GM19397 (cell line): ENCODE measurements around the gene PHF2.

Experiments used
- ATAC-seq: cut with Tn5 transposase; IDR thresholded peaks from one replicate; pipeline ENCODE4 v1.9.1; 2021; ENCODE audit warnings: mild to moderate bottlenecking, moderate library complexity; ENCODE audit not compliant: unreplicated experiment

Gene PHF2

GRCh38 chr9:93576258-93577077 lies at the start of gene PHF2:
TSS of gene PHF2 (plus strand) at chr9:93576584. CDS start at chr9:93576774, 190 bp downstream.
- ATAC-seq, result peak; percentile 43

DNA sequence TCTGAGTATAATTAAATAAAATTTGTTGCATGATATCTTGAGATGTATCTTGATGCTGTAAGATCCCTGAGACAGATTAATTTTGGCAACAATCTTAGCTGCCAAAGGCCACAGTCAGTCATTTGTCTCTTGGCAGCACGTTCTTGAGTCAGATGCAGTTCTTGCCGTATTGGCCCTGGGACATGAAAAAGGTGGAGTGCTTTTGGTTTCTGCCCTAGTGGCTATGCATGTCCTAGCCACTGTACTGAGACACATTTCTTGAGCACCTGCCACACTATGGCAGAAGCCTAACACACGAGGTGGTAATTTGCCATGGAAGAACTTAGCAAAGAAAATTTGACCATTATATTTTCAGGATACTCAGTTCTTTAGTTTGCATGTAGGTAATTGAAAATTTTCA lies 45.0 kb upstream of the PHF2 start:
- no peak for ATAC-seq

DNA sequence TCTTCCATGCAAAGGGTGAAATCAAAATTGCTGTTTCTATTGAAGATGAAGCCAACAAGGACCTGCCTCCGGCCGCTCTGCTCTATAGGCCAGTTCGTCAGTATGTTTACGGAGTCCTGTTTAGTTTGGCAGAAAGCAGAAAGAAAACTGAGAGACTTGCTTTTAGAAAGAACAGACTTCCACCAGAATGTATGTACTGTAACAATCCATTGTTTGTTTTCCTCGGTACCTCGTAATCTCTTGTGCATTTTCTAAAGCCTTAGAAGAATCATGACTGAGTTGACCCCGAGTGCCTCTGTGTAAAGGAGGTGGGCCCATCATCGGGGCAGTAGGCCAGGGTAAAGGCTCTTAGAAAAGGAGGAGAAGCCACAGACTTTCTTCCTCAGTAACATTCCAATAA lies 44.2 kb upstream of the PHF2 start:
- no peak for ATAC-seq

DNA sequence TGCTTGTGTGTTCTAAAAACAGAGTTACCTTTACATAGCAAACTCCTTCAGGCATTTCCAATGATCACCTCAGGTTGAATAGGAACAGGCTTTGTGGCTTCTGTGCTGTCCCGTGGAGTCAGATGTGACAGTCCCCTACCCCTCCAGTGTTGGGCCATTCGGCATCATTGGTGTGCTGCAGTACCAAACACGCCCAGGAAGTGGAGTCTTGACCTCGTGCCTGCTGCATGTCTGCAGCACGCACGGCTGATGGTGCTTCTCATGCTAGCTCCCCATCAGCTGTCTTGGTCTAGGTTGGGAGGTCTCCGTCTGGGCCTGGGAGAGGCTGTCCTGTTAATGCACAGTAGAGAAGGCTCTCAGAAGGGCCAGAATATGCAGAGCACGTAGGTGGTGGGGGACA lies 42.5 kb upstream of the PHF2 start:
- ATAC-seq, result no peak

DNA sequence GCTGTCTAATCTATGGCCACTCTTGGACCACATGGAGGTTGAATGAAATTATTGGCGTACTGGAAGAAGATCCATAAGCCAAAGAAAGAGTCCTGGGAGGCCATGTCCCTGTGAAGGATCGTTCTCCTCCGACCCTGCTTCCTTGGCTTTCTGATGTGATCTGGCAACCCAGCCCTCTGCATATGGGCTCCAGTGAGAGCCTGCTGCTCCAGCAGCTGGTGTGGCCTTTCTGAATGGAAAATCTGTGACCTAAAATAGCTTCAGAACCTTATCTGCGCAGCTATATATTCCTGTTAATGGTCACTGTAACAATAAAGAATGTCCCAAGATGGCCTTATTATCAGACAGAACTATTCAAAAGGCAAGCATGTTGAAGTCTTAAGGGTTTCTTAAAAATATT lies 40.2 kb upstream of the PHF2 start:
- ATAC-seq, result no peak

DNA sequence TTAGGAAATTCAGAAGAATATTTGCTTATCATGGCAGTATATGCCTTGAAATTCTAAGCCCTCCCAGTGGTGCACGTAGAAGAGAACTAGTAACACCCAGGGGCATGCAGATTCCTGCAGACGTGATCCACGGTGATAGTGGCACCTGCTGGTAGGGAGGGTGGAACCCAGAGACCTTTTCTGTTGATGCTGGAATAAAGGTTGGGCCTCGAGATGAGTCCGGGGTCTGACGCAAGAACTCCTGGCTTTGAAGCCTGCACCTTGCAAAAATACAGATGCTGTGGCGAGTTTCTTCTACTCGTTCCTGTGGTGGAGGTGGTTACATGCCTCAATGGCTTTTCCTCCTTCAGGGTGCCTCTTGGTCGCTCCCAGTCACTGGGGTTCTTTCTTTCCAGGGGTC lies 39.5 kb upstream of the PHF2 start:
- no peak for ATAC-seq

GRCh38 chr9:93540305-93540704 lies 36.1 kb upstream of the PHF2 start:
- ATAC-seq, result no peak

- ATAC-seq, result no peak
Measured at GRCh38 chr9:93541005-93541404, 35.4 kb upstream of the PHF2 start.

GRCh38 chr9:93541581-93542349 lies 34.6 kb upstream of the PHF2 start:
- ATAC-seq, result no peak

DNA sequence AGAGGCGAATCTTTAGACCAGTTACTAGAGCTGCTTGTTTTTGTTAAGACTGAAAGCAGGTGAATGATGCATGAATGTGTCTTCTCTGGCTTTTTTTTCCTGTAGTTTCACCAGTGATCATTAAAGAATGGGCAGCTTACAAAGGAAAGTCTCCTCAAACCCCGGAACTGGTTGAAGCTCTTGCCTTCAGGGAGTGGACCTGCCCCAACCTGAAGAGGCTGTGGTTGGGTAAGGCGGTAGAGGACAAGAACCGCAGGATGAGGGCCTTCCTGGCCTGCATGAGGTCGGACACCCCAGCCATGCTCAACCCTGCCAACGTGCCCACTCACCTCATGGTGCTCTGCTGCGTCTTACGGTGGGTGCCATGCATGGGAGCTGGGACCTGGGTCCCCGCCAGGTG lies 33.3 kb upstream of the PHF2 start:
- no peak for ATAC-seq

- ATAC-seq, result no peak
Measured at GRCh38 chr9:93546356-93546755, 30.0 kb upstream of the PHF2 start.

DNA sequence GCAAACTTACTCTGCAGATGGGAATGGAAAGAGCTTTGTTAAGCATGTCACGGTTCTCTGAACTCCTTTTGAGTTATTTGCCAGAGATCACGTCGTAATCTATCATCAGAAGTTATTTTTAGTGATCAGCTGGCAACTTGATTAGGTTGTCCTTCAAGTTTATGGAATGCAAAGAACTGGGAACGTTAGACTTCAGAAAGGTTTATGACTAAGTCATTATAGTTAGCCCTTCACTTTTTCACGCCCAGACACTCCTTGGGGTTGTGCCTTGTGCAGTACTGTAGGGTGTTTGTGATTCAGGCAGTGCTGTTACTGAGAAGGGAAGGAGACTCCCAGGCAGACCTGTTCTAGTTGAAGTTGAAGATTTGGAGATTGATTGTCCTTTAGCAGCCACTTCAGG lies 26.8 kb upstream of the PHF2 start:
- ATAC-seq, result no peak

GRCh38 chr9:93552923-93553322 lies 23.5 kb upstream of the PHF2 start:
- no peak for ATAC-seq

GRCh38 chr9:93555370-93555769 lies 21.0 kb upstream of the PHF2 start:
- ATAC-seq, result no peak

DNA sequence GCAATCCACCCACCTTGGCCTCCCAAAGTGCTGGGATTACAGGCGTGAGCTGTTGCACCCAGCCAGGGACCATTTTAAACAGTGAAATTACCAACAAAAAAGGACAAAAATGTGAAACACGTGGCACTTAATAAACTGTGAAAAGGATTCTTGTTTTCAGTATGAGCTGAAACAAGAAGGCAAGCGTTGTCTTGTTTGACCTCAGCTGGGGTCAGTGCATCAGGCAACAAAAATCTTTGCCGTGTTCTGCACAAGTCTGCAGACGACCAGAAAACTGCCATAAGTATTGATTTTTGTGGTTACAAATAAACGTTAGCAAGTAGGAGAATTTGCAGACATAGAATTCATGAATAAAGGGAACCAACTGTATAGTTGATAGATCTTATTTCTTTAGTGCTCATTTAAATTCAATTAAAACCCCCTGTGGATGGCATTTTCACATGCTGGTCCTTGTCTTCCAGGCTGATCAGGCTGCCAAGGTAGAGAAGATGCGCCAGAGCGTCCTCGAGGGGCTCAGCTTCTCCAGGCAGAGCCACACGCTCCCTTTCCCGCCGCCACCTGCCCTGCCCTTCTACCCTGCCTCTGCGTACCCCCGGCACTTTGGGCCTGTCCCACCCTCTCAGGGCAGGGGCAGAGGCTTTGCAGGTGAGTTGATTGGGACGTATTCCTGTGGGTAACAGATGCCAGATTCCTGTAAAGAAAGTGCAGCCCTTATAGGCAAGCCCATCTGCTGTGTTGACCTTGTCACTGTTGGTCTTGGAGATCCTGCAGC lies 18.8 kb upstream of the PHF2 start:
- ATAC-seq, result no peak

GRCh38 chr9:93558503-93558902 lies 17.9 kb upstream of the PHF2 start:
- no peak for ATAC-seq

DNA sequence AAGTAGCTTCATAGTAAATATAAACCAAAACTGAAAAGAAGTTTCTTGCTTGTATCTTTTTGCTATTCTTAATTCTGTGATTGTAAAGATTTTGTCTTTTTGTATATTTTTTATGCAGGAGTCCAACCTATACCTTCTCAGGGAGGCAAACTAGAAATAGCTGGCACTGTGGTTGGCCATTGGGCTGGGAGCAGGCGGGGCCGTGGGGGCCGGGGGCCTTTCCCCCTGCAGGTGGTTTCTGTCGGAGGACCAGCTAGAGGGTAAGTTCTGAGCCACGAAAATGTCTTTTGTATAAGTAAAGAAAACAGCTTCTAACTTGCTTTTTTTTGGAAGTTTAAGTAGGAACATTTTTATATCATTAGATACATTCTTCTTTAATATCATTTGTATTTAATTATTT lies 15.4 kb upstream of the PHF2 start:
- no peak for ATAC-seq

- no peak for ATAC-seq
Measured at GRCh38 chr9:93562157-93562556, 14.2 kb upstream of the PHF2 start.

- no peak for ATAC-seq
Measured at GRCh38 chr9:93565089-93565488, 11.3 kb upstream of the PHF2 start.

DNA sequence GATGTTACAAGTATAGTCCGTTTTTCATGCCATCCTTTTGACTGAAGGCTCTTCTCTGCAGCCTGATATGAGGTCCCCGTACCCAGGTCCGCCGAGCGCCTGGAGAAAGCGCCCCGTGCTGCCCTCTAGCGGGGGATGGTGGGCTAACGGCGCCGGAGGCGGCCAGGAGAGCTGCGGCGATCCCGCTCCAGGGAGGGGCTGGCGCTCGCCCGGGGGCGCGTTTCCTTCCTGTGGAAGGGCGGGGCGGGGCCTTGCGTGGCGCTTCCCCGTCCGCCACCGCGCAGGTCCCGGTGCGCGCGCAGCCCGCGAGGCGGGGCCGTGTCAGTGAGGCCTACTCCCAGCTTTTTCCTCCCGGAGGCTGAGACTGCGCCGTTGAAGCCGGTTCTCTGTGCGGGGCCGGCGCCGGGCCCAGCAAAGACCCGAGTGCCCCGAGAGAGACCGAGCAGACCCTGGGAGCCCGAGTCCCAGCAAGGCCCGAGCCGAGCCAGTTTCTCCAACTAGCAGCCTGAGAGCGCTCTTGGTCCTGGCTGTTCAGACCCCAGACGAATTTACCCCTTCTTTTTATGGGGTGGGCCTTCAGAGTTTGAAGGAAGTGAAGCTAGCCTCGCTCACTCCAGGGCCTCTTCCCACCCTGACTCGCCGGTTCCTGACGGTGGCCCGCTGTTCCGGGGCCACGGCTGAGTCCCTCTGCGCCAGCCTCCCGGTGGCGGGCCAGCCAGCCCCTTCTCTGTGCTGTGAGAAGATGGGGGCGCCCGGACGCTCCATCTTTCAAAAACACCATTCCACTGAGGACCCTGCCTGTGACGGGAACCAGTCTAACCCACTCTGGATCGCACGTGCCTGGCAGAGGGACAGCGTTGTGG lies 9.7 kb upstream of the PHF2 start:
- peak; percentile 97 for ATAC-seq
